Renal cortex interstitium (tissue), 11 donors: Measurements from ENCODE around the gene ARHGAP23. TPM values are rescaled to one million over a fixed set of nuclear protein-coding genes. Genes with fewer than 3 reads are reported as not detected.
"Not testable (repeated sequence)": the region's sequence is repeated elsewhere in the genome, so short reads cannot be mapped to it uniquely, and the experiment has no call there.

Source experiments
- DNase-seq, 11 donors: peaks; one replicate each; pipeline ENCODE4 v3.0.0-alpha.2; 2013; ENCODE audit warnings: low read depth in 9 of 11, low spot score in 4 of 11; ENCODE audit errors: extremely low read depth in 1 of 11
- polyA plus RNA-seq, 3 donors: library from polyadenylated mRNA; unstranded; fragments of 120-200 nt; gene quantifications; one replicate each; pipeline ENCODE4 v1.2.1, GENCODE V29; 2013; ENCODE audit not compliant: insufficient read length in 3 of 3

Gene ARHGAP23
- polyA plus RNA-seq, 3 donors = 51.3 to 60.8 (median 53.2) TPM

DNA sequence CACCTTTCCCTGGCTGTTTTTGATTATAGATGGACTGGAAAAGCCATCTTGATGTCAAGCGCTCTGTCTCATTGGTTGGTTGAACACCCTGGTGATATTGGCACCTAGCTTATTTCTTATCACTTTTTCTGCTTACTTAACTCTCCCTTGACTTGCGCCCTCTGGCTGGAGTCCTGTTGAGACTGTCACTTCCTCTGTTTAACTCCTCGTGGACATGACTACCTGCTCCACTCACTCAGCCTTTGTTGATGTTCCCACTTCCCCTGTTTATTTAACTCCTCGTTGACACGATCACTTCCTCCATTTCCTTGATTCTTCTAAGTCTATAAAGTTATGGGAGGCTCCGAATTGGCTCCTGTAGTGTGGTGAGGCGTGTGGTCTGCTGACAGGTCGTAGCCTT is 43.0 kb downstream of the ARHGAP23 start:
- DNase-seq = not testable (repeated sequence)

DNA sequence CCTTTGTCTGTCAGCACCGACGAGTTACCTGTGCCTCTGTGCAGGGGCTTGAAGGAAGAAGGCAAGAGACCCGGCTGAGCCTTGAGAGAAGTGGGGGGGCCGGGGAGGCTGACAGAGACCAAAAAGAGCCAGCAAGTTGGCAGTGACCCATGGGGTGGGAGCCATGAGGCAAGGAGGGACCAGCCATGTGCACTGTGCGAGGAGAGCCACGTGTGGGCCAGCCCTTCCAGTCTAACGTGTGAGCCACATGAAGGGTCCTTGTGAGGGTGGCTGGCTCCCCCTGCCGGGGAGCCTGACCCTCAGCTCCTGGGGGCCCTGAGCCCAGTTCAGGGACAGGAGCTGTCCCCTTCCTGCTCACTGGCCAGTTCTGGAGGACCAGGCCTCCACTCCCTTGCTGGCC is 46.4 kb downstream of the ARHGAP23 start:
- DNase-seq = not testable (repeated sequence)

GRCh38 chr17:38476549-38476948 is 48.3 kb downstream of the ARHGAP23 start:
- no peak for DNase-seq

- DNase-seq = not testable (repeated sequence)
Measured at GRCh38 chr17:38477417-38477816, 49.2 kb downstream of the ARHGAP23 start.

- DNase-seq = not testable (repeated sequence)
Measured at GRCh38 chr17:38477951-38478350, 49.7 kb downstream of the ARHGAP23 start.

- not testable (repeated sequence) for DNase-seq
Measured at GRCh38 chr17:38478667-38479066, 50.4 kb downstream of the ARHGAP23 start.

DNA sequence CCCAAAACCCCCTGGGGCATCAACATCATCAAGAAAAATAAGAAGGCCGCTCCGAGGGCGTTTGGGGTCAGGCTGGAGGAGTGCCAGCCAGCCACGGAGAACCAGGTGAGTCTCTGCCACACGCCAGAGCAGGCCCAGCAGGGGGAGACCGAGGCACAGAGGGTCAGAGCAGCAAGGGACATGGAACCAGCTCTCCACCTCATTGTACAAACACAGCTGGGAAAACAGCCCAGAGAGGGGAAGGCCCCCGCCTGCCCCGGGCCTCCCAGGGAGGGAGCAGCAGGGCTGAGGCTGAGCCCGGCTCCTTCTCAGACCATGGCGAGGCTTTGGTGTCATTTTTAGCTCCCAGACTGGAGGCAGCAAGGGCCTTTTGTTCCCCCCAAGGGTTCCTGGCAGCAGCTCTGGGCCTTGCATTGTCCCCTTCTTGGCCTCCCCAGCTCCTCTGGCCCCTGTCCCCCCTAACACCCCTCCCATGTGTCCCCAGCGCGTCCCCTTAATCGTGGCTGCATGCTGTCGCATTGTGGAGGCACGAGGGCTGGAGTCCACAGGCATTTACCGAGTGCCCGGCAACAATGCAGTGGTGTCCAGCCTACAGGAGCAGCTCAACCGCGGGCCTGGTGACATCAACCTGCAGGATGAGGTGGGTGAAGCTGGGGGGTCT is 53.9 kb downstream of the ARHGAP23 start:
- DNase-seq = not testable (repeated sequence)

DNA sequence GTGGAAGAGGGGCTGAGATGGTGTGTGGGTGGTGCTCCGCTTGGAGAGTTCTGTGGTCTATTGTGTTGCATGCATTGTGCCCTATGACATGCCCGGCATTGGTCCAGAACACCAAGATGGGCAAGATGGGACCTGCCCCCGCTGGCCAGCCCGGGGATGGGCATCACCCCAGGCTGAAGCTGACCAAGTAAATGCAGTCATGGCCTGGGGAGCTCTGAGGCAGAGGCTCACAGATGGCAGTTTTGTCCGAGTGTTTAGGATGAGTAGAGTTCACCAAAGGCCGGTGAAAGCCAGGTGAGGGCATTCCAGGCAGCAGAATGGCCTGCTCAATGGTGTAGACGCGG is 54.4 kb downstream of the ARHGAP23 start:
- DNase-seq = not testable (repeated sequence)

DNA sequence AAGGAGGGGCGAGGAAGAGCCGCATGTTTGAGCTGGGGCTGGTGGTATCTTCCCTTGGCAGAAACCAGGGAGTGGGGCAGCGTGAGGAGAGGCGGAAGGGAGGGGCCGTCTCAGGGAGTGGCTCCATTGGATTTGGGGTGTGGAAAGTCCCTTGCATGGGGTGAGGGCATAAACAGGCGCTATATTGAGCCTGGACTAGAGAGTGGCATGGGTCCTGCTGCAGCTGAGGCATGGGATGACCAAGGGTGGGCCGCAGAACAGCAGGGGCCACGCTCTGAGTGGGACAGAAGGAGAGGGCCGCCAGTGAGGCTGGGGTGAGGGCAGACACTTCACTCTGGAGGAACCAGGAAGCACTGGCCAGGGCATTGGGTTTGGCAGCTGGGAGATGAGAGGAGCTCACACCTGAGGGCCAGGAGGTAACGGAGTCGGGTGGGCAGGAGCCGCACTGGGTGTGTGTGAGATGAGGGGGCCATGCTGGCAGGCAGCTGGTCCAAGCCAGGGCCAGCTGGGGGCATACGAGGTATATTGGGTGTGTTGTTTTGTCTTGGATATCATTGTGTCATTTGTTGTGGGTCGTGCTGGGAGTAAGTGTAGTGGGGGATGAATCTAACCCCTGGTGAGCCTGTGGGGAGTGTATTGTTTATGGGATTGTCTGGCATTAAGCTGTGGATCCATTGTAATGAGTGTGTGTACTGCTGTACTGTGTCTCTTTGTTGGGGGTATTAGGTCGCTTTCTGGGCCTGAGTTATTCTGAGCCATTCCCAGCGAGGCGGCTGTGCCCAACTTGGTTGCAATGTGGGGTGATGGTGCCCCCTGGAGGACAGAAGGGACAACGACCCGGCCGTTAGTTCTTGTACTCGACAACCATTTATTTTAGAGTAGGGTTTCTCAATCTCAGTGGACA is 56.2 kb downstream of the ARHGAP23 start:
- DNase-seq = peak in 2 of 11 donors; percentile 46 to 57

GRCh38 chr17:38485146-38485468 is 56.8 kb downstream of the ARHGAP23 start:
- DNase-seq = no peak

GRCh38 chr17:38485681-38486298 is 57.5 kb downstream of the ARHGAP23 start:
- DNase-seq = not testable (repeated sequence)

DNA sequence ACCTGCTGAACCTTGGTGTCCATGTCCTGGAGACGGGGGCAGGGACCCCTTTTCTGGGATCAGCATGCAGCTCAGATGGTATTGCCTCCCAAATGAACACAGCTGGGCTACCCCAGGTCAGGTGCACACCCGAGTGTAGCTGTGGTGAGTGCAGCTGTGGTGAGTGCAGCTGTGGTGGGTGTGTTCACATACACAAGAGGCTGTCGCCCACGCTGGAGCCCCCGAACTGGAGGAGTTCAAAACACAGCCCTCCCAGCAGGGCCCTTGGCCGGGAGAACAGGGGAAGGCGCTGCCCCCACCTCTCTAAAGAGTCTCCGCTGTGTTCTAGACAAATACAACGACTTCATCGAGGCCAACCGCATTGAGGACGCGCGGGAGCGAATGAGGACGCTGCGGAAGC is 61.5 kb downstream of the ARHGAP23 start:
- DNase-seq = not testable (repeated sequence)

- DNase-seq = not testable (repeated sequence)
Measured at GRCh38 chr17:38491346-38492066, 63.2 kb downstream of the ARHGAP23 start.

- DNase-seq = peak; percentile 65 to 82 (median 76)
Measured at GRCh38 chr17:38492067-38493040, 64.1 kb downstream of the ARHGAP23 start.

- DNase-seq = not testable (repeated sequence)
Measured at GRCh38 chr17:38494152-38494551, 65.9 kb downstream of the ARHGAP23 start.

DNA sequence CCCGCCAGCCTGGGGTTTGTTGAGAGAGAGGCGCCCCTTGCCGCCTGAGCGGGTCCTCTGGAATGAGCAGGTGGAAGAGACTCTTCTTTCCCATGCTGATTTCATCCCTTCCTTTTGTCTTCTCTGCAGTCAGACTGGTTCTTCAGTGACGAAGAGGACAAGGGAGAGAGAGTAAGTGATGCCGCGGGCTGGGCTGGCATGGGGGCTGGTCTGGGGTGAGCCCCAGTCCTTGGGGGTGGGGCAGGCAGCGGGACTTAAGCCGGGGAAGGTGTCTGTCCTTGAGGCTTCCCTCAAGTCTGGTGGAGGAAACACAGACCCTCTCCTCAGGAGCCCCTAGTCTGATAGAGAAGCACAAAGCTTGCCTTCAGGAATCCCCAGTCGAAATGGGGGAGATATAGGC is 69.4 kb downstream of the ARHGAP23 start:
- DNase-seq = not testable (repeated sequence)

- DNase-seq = no peak
Measured at GRCh38 chr17:38498353-38498752, 70.1 kb downstream of the ARHGAP23 start.

DNA sequence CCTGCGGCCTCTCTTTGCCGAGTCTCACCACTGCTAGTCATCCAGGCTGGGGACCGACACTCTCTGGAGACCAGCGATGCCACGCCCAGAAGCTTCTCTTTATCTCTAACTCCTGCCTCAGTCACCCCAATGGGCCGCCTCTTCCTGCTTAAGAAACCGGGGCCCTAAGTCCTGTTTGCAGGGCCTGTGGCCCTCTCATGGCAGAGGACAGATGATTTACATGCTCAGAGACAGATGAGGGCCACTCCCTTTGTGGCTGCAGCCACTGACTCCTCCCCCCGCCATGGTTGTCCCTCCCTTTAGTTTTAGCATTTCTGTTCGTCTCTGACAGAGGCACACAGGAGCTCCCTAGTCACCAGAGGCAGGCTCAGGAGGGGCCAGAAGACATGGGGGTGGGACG is 71.0 kb downstream of the ARHGAP23 start:
- DNase-seq = not testable (repeated sequence)
